ENCODE measurements around the gene PLCD1. TPM values are rescaled to one million over a fixed set of nuclear protein-coding genes. Genes with fewer than 3 reads are reported as not detected.

Gene PLCD1
- total RNA-seq, 4 donors from 2014 or later, result 43.8 to 48.6 (median 48.0) TPM

- Histone ChIP-seq H3K36me3 (peaks cover 0 to 25% (median 0%) of the 10 kb centered on the region in 3 donors), H3K4me1 (peaks cover 0 to 53% (median 25%) of the 10 kb centered on the region in 4 donors), H3K27me3 (no peaks in the 10 kb centered on the region), H3K9me3 (no peaks in the 10 kb centered on the region), H3K4me3 (no peak overlapping the region), H3K27ac (no peak overlapping the region)
- no peak for DNase-seq (ENCODE audit: low spot score in 2 of 2)
- WGBS, 2 donors, result 88 to 92% methylated on average over 3 of the region's 3 CpGs
- TF ChIP-seq POLR2A (IDR thresholded peaks at IDR 0.05) (no peak), EP300 (IDR thresholded peaks at IDR 0.05) (no peak)
- TF ChIP-seq, protein P1, sequence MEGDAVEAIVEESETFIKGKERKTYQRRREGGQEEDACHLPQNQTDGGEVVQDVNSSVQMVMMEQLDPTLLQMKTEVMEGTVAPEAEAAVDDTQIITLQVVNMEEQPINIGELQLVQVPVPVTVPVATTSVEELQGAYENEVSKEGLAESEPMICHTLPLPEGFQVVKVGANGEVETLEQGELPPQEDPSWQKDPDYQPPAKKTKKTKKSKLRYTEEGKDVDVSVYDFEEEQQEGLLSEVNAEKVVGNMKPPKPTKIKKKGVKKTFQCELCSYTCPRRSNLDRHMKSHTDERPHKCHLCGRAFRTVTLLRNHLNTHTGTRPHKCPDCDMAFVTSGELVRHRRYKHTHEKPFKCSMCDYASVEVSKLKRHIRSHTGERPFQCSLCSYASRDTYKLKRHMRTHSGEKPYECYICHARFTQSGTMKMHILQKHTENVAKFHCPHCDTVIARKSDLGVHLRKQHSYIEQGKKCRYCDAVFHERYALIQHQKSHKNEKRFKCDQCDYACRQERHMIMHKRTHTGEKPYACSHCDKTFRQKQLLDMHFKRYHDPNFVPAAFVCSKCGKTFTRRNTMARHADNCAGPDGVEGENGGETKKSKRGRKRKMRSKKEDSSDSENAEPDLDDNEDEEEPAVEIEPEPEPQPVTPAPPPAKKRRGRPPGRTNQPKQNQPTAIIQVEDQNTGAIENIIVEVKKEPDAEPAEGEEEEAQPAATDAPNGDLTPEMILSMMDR (IDR thresholded peaks at IDR 0.05), result no peak
Measured at GRCh38 chr3:37964146-37964545, 65.3 kb downstream of the PLCD1 start.

DNA sequence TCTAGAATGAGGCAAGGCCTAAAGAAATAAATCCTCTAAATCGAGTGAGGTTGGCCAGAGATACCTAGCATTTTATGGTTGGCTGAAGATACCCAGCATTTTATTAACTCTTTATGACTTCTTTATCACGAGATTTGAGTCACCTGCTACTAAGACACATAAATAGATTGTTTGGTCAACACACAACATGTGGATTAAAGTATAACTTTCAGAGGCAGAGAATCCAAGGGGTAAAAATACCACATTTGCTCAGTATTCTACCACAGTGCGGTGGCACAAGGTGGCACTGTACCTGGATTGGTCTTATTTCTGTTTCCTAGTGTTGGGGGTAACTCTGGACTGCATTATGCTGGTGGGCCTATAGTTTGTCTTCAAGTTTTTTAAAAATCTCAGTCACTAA is 65.8 kb downstream of the PLCD1 start:
- H3K36me3 ChIP-seq, result peaks cover 0 to 22% (median 0%) of the 10 kb centered on the region in 3 donors
- peak overlapping the region in 2 of 4 donors; percentile 64 to 66 for H3K27ac ChIP-seq
- peaks cover 0 to 48% (median 20%) of the 10 kb centered on the region in 4 donors for H3K4me1 ChIP-seq
- no peaks in the 10 kb centered on the region for H3K9me3 ChIP-seq
- no peaks in the 10 kb centered on the region for H3K27me3 ChIP-seq
- TF ChIP-seq EP300 (IDR thresholded peaks at IDR 0.05) (no peak), POLR2A (IDR thresholded peaks at IDR 0.05) (no peak)
- TF ChIP-seq, protein P1 (IDR thresholded peaks at IDR 0.05), result no peak
- WGBS, 2 donors, result 75 to 82% methylated on average over 3 of the region's 3 CpGs
- no peak overlapping the region for H3K4me3 ChIP-seq
- no peak for DNase-seq (ENCODE audit: low spot score in 2 of 2)

- TF ChIP-seq, protein P1 (IDR thresholded peaks at IDR 0.05), result no peak
- no peak for TF ChIP-seq EP300 (IDR thresholded peaks at IDR 0.05)
- TF ChIP-seq POLR2A (IDR thresholded peaks at IDR 0.05), result no peak
- H3K27me3 ChIP-seq, result no peaks in the 10 kb centered on the region
- H3K9me3 ChIP-seq, result no peaks in the 10 kb centered on the region
- H3K4me3 ChIP-seq, result no peak overlapping the region
- H3K36me3 ChIP-seq, result peaks cover 0 to 22% (median 0%) of the 10 kb centered on the region in 3 donors
- 35 to 41% methylated on average over 5 of the region's 5 CpGs for WGBS, 2 donors
- H3K27ac ChIP-seq, result peak overlapping the region in 2 of 4 donors; percentile 64 to 66
- H3K4me1 ChIP-seq, result peaks cover 0 to 45% (median 15%) of the 10 kb centered on the region in 4 donors
- no peak for DNase-seq (ENCODE audit: low spot score in 2 of 2)
Measured at GRCh38 chr3:37963016-37963415, 66.4 kb downstream of the PLCD1 start.

DNA sequence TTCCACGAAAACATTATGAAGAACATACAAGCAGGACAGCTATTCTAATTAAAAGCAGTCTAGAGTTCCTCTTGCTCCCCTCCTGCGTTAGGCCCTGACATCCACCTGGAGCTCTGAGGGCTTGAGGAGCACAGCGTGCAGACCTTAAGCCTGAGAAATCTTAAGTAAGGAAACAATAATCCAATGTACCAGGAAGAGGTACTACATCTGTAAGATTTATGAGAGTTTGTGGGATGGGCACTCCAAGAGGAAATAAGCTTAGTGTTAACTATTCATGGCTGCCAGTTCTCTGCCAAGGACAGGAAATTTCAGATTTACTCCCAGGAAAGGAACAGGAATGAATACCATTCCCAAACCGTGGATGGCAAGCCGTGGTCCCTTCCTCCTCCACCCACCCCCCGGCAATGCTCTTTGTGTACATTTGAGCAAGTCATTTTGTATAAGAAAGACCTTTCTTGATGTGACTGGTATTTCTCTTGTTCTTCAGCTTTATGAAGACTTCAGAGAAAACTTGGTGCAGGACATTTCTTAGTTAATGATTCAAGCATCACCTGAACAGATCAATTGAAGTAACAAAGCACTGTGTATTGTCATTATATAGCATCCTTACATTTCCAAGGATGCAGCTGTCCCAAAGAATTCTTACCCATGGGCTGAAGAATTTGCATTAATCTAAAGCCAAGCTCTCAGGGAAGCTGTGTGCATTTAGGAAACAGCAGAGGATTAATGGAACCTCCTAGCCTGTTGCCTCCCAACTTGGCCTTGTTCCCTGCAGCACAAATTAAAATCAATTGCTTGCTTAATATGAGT is 67.6 kb downstream of the PLCD1 start:
- H3K9me3 ChIP-seq, result no peaks in the 10 kb centered on the region
- no peaks in the 10 kb centered on the region for H3K27me3 ChIP-seq
- no peak for DNase-seq (ENCODE audit: low spot score in 2 of 2)
- H3K4me3 ChIP-seq, result no peak overlapping the region
- peaks cover 0 to 22% (median 0%) of the 10 kb centered on the region in 3 donors for H3K36me3 ChIP-seq
- H3K4me1 ChIP-seq, result peaks cover 0 to 46% (median 22%) of the 10 kb centered on the region in 4 donors
- H3K27ac ChIP-seq, result peak overlapping the region in 3 of 4 donors; percentile 29 to 66 (median 64)
- TF ChIP-seq POLR2A (IDR thresholded peaks at IDR 0.05) (no peak), EP300 (IDR thresholded peaks at IDR 0.05) (no peak)
- TF ChIP-seq, protein P1 (IDR thresholded peaks at IDR 0.05), result no peak
- WGBS, 2 donors, result 55 to 56% methylated on average over 6 of the region's 6 CpGs

DNA sequence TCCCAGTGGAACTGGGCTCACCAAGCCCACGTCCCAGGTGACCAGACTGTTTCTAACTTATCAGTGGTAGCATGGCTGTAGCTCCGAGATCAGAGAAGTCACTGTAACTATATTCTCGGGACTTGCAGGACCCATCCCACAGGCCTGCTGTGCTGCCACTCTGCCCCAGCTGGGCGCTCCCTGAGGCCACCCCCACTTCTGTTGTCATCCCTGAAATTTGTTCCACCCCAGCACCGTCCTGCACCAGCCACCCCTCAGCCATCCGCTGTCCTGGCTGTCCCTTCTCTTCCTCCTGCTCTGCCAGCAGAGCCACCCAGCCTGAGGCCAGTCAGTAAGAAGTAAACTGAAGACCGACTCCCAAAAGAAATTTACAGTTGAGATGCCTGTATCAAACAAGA is 71.9 kb downstream of the PLCD1 start:
- WGBS, 2 donors, result 70 to 75% methylated on average over 7 of the region's 7 CpGs
- H3K27ac ChIP-seq, result peak overlapping the region in 3 of 4 donors; percentile 58 to 76 (median 70)

More for the DNA sequence above, 71.9 kb downstream of the PLCD1 start:
- TF ChIP-seq POLR2A (IDR thresholded peaks at IDR 0.05) (no peak), EP300 (IDR thresholded peaks at IDR 0.05) (no peak)
- TF ChIP-seq, protein P1 (IDR thresholded peaks at IDR 0.05), result no peak
- H3K36me3 ChIP-seq, result peaks cover 0 to 22% (median 0%) of the 10 kb centered on the region in 3 donors
- H3K9me3 ChIP-seq, result no peaks in the 10 kb centered on the region
- H3K4me1 ChIP-seq, result peaks cover 0 to 66% (median 20%) of the 10 kb centered on the region in 4 donors
- H3K4me3 ChIP-seq, result no peak overlapping the region
- no peaks in the 10 kb centered on the region for H3K27me3 ChIP-seq
- no peak for DNase-seq (ENCODE audit: low spot score in 2 of 2)
